Uterus (tissue), 4 donors: ENCODE data around the gene CIPC. TPM values are rescaled to one million over a fixed set of nuclear protein-coding genes. Genes with fewer than 3 reads are reported as not detected.

ENCODE experiments used
- DNase-seq, 2 donors: peaks; one replicate each; pipeline ENCODE4 v3.0.0-alpha.2; 2019 to 2020
- H3K27ac ChIP-seq, 2 donors: fragments of 200-600 bp; sonication (generic); 1 replicate in 1 of 2; 2 replicates in 1 of 2; pipeline ENCODE4 v1.5.1; 2016 to 2018
- H3K27me3 ChIP-seq, 2 donors: fragments of 200-600 bp; sonication (generic); one replicate each; pipeline ENCODE4 v1.5.1; 2018 to 2019; ENCODE audit warnings: control low read depth in 1 of 2
- H3K36me3 ChIP-seq, 2 donors: fragments of 200-600 bp; sonication (generic); one replicate each; pipeline ENCODE4 v1.5.1; 2019; ENCODE audit warnings: control low read depth in 1 of 2
- H3K4me1 ChIP-seq, 2 donors: fragments of 200-600 bp; sonication (generic); one replicate each; pipeline ENCODE4 v1.5.1; 2018 to 2019; ENCODE audit warnings: control low read depth in 1 of 2
- H3K4me3 ChIP-seq, 2 donors: fragments of 200-600 bp; sonication (generic); 1 replicate in 1 of 2; 2 replicates in 1 of 2; pipeline ENCODE4 v1.5.1; 2018 to 2019; ENCODE audit warnings: mild to moderate bottlenecking in 1 of 2
- H3K9me3 ChIP-seq, 2 donors: fragments of 200-600 bp; sonication (generic); one replicate each; pipeline ENCODE4 v1.5.1; 2019; ENCODE audit warnings: control low read depth in 1 of 2
- POLR2A ChIP-seq, 2 donors: fragments of 450-650 bp; IDR thresholded peaks; one replicate each; pipeline ENCODE4 v1.6.1; 2016; ENCODE audit warnings: antibody characterized with exemption in 2 of 2, mild to moderate bottlenecking in 1 of 2, moderate library complexity in 1 of 2
- intact Hi-C: fragments of 100-400 bp; cut with DNase I; formaldehyde crosslinking; loops from one replicate; pipeline ENCODE4 v1.15.1; 2023; ENCODE audit warnings: low total_unique reads
- total RNA-seq, 4 donors: library from RNA; depleted of rRNA in 3 of 4; stranded (reverse); fragments of >200 nt in 3 of 4; gene quantifications; one replicate each; pipeline versions ENCODE4 v1.1.0 to v1.2.4, GENCODE V29; 2014 to 2023
- TF ChIP-seq, protein P1 (sequence below), 4 experiments: fragments of 200-600 bp in 2 of 4; fragments of 450-650 bp in 2 of 4; sonication (generic) in 2 of 4; IDR thresholded peaks; one replicate each; pipeline ENCODE4 v1.5.1; 2016 to 2019; ENCODE audit warnings: antibody characterized with exemption in 4 of 4, mild to moderate bottlenecking in 2 of 4, moderate library complexity in 1 of 4
- donor health status: DM: yes; HTN: yes; CAD: no.

CIPC gene
- total RNA-seq, 4 donors from 2014 or later, result 8.2 to 71.8 (median 28.1) TPM

GRCh38 chr14:77111021-77111420, 13.0 kb downstream of the CIPC start:
- Histone ChIP-seq H3K9me3 (no peaks in the 10 kb centered on the region), H3K4me3 (no peak overlapping the region), H3K27ac (peak overlapping the region; percentile 75 to 81), H3K4me1 (peaks cover 10 to 15% of the 10 kb centered on the region in 2 donors), H3K27me3 (no peaks in the 10 kb centered on the region), H3K36me3 (no peaks in the 10 kb centered on the region)
- DNase-seq, result peak in 1 of 2 donors; percentile 36
- intact Hi-C loops, result no loop called here
- TF ChIP-seq, protein P1, sequence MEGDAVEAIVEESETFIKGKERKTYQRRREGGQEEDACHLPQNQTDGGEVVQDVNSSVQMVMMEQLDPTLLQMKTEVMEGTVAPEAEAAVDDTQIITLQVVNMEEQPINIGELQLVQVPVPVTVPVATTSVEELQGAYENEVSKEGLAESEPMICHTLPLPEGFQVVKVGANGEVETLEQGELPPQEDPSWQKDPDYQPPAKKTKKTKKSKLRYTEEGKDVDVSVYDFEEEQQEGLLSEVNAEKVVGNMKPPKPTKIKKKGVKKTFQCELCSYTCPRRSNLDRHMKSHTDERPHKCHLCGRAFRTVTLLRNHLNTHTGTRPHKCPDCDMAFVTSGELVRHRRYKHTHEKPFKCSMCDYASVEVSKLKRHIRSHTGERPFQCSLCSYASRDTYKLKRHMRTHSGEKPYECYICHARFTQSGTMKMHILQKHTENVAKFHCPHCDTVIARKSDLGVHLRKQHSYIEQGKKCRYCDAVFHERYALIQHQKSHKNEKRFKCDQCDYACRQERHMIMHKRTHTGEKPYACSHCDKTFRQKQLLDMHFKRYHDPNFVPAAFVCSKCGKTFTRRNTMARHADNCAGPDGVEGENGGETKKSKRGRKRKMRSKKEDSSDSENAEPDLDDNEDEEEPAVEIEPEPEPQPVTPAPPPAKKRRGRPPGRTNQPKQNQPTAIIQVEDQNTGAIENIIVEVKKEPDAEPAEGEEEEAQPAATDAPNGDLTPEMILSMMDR (IDR thresholded peaks at IDR 0.05), result no peak
- no peak for TF ChIP-seq POLR2A (IDR thresholded peaks at IDR 0.05)

DNA sequence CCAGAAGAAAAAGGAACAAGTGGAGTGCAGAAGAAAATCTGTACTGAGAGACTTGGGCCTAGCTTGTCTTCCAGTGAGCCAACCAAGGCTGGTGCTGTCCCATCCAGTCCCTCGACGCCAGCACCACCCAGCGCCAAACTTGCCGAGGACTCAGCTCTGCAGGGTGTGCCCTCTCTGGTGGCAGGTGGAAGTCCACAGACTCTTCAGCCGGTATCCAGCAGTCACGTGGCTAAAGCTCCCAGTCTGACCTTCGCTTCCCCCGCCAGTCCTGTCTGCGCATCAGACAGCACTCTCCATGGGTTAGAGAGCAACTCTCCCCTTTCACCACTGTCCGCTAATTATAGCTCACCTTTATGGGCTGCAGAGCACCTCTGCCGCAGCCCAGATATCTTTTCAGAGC, 15.6 kb downstream of the CIPC start:
- Histone ChIP-seq H3K9me3 (no peaks in the 10 kb centered on the region), H3K36me3 (no peaks in the 10 kb centered on the region), H3K4me1 (peaks cover 10 to 15% of the 10 kb centered on the region in 2 donors), H3K27me3 (no peaks in the 10 kb centered on the region), H3K27ac (no peak overlapping the region), H3K4me3 (no peak overlapping the region)
- no peak for DNase-seq
- TF ChIP-seq, protein P1 (IDR thresholded peaks at IDR 0.05), result no peak
- TF ChIP-seq POLR2A (IDR thresholded peaks at IDR 0.05), result no peak
- intact Hi-C loops, result no loop called here

- TF ChIP-seq POLR2A (IDR thresholded peaks at IDR 0.05), result no peak
- TF ChIP-seq, protein P1 (IDR thresholded peaks at IDR 0.05), result no peak
- no peak for DNase-seq
- peaks cover 10 to 15% of the 10 kb centered on the region in 2 donors for H3K4me1 ChIP-seq
- no peaks in the 10 kb centered on the region for H3K9me3 ChIP-seq
- no peaks in the 10 kb centered on the region for H3K36me3 ChIP-seq
- intact Hi-C loops, result no loop called here
- no peak overlapping the region for H3K4me3 ChIP-seq
- H3K27me3 ChIP-seq, result no peaks in the 10 kb centered on the region
- no peak overlapping the region for H3K27ac ChIP-seq
Observed at GRCh38 chr14:77114609-77115008, 16.6 kb downstream of the CIPC start.

- Histone ChIP-seq H3K27me3 (no peaks in the 10 kb centered on the region), H3K9me3 (no peaks in the 10 kb centered on the region), H3K36me3 (no peaks in the 10 kb centered on the region), H3K27ac (no peak overlapping the region), H3K4me3 (no peak overlapping the region), H3K4me1 (peaks cover 5 to 9% of the 10 kb centered on the region in 2 donors)
- TF ChIP-seq POLR2A (IDR thresholded peaks at IDR 0.05), result no peak
- TF ChIP-seq, protein P1 (IDR thresholded peaks at IDR 0.05), result no peak
- DNase-seq, result no peak
- intact Hi-C loops, result no loop called here
Observed at GRCh38 chr14:77116172-77116817, 18.2 kb downstream of the CIPC start.

DNA sequence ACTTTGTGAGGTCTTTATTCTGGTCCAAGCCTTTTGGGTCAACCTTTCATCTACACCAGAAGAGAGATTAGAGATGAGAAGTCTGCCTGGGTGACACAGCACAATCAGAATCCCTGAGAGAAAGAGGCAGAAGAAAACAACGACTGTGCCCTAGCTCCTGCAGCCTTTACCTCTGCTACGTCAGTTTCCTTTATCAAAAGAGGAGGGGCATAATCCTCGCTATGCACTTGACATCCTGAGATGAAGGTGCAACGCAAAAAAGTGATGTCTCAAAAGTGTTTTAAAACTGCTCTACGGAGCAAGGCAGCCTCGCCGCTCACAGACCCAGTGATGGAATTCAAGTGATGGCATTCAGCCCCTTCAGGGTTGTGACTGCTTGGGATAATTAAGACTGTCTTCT, 21.8 kb downstream of the CIPC start:
- Histone ChIP-seq H3K27me3 (no peaks in the 10 kb centered on the region), H3K27ac (peak overlapping the region in 1 of 2 donors; percentile 2), H3K4me1 (peaks cover 0 to 4% of the 10 kb centered on the region in 2 donors), H3K9me3 (no peaks in the 10 kb centered on the region), H3K4me3 (no peak overlapping the region), H3K36me3 (no peaks in the 10 kb centered on the region)
- TF ChIP-seq POLR2A (IDR thresholded peaks at IDR 0.05), result no peak
- intact Hi-C loops, result no loop called here
- DNase-seq, result no peak
